ACHN (cell line): ENCODE data around the gene PEAR1.

Experiments used
- DNase-seq: peaks from one replicate; pipeline ENCODE4 v3.0.0-alpha.2; 2015
- in situ Hi-C: cut with HindIII; loops from 2 replicates; pipeline ENCODE4 v1.10.0; 2017; ENCODE audit warnings: low sequenced_read_pairs, low pct_ligation_motif_present, low pct_unique_long_range_greater_than_20kb

The PEAR1 gene, protein sequence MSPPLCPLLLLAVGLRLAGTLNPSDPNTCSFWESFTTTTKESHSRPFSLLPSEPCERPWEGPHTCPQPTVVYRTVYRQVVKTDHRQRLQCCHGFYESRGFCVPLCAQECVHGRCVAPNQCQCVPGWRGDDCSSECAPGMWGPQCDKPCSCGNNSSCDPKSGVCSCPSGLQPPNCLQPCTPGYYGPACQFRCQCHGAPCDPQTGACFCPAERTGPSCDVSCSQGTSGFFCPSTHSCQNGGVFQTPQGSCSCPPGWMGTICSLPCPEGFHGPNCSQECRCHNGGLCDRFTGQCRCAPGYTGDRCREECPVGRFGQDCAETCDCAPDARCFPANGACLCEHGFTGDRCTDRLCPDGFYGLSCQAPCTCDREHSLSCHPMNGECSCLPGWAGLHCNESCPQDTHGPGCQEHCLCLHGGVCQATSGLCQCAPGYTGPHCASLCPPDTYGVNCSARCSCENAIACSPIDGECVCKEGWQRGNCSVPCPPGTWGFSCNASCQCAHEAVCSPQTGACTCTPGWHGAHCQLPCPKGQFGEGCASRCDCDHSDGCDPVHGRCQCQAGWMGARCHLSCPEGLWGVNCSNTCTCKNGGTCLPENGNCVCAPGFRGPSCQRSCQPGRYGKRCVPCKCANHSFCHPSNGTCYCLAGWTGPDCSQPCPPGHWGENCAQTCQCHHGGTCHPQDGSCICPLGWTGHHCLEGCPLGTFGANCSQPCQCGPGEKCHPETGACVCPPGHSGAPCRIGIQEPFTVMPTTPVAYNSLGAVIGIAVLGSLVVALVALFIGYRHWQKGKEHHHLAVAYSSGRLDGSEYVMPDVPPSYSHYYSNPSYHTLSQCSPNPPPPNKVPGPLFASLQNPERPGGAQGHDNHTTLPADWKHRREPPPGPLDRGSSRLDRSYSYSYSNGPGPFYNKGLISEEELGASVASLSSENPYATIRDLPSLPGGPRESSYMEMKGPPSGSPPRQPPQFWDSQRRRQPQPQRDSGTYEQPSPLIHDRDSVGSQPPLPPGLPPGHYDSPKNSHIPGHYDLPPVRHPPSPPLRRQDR

GRCh38 chr1:156893048-156893953 is at the start of gene PEAR1:
PEAR1 (plus strand) TSS chr1:156893718; CDS start chr1:156903927, 10,209 bp downstream.
- DNase-seq, result no peak
- in situ Hi-C loops, result no loop called here

DNA sequence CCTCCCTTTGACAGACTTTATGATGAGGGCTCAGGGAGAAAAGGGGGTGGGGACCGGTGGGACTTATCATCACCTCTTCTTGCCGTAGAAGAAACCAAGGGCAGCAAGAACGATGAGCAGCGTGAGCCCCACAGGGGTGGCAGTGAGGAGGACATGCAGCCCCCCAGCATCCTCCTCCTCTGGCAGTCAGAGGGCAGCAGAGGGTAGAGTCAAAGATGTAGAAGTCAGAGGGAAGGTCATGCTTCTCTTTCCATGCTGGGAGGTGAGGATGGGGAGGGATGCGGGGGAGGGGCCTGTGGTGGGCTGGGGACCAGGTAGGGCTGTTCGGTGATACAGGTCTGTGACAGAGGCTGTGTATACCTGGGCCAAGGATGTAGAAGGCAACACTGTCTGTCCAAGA is 49.4 kb upstream of the PEAR1 start:
- DNase-seq, result no peak
- in situ Hi-C loops, result no loop called here

GRCh38 chr1:156844638-156845037 is 48.9 kb upstream of the PEAR1 start:
- DNase-seq, result no peak
- in situ Hi-C loops, result no loop called here

GRCh38 chr1:156845055-156845952 is 48.2 kb upstream of the PEAR1 start:
- in situ Hi-C loops, result no loop called here
- DNase-seq, result no peak

DNA sequence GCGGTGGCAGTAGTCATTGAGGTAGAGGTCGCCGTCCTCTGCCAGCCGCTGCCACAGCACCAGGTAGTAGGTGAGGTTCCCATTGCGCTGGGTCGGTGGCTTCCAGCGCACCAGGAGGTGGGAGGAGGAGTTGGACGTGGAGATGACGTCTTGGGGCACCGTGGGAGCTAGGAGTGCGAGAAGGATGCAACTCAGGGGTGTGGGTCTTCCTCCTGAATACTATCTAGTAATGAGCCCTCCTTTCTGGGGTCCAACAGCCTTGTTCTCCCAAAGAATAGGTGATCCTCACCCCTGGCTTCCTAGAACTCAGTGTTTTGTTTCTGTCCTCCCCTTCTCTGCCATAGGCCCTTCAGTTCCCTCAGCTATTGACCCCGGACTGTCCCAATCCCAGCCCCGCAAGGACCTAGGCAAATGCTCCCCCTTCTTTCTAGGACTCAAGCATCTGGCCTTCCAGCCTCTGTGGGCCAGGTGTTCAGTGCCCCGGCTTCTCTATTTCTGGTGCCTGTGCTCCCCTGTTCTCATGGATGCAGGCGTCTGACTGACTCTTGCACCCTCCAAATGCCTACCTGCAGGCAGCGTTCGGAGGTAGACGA is 47.5 kb upstream of the PEAR1 start:
- in situ Hi-C loops, result no loop called here
- no peak for DNase-seq

DNA sequence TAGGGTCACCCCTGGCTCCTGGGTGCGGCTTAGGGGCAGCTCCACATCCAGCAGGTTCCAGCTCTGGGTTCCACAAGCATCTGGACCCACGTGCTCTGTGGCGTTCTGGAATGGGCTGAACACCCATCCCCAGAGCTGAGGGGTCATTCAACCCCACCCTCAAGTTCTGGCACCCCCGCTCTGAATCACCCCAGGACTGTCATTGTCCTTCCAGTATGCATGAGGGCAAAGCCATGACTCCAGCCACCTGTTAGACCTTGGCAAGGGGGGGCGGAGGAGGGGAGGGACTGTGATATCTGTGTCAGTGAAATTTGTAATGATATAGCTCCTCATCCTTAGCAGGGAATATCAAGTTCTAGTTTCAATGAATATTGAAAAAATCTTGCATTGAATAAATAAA is 46.9 kb upstream of the PEAR1 start:
- no peak for DNase-seq
- in situ Hi-C loops, result no loop called here

- in situ Hi-C loops, result no loop called here
- DNase-seq, result no peak
Measured at GRCh38 chr1:156847591-156848460, 45.7 kb upstream of the PEAR1 start.

DNA sequence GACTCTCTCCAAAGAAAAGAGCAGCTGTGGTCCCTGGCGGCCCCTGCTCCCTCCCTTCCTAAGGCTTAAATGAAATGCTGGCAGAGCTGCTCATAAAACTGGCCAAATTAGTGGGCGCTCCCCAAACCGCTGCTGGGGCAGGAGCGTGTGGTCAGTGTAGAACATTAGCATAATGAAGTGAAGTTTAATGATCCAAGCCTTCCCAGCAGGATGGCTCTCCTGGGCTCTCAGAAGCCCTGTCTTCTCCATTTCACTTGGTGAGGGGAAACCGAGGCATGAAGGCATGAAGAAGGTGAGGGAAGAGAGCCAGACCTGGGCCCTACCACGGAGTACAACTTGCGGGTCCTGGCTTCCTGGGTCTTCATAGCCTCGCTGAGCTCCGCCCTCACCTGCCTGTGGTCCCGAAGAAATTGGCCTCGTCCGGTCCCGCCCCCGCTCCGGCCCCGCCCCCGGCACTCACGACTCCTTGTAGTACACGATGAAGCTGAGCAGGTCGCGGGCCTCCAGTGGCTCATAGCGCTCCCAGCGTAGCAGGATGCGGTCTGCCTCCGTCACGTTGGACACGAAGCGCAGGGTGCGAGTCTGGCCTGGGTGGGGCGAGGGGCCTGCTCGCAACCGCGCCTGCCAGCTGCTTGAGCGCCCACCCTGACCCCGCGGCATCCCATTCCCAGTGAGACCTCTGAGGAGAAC is 44.9 kb upstream of the PEAR1 start:
- no peak for DNase-seq
- in situ Hi-C loops, result no loop called here

DNA sequence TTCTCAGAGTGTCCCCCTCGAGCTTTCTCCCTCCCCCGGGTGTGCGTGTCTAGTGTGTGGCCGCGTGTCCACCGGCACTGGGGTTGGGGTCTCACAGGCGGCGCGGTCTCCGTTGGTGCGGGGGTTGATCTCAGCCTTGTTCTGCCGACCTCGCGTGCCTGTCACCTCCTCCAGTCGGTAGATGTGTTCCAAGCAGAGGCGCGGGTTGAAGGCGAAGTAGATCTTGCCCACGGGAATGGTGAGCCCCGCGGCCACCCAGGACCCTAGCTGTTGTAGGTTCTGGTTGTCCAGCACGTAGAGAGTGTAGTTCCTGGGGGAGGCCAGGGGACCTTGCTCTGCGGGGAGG is 44.4 kb upstream of the PEAR1 start:
- in situ Hi-C loops, result no loop called here
- no peak for DNase-seq

GRCh38 chr1:156851779-156852417 is 41.6 kb upstream of the PEAR1 start:
- no peak for DNase-seq
- in situ Hi-C loops, result no loop called here

DNA sequence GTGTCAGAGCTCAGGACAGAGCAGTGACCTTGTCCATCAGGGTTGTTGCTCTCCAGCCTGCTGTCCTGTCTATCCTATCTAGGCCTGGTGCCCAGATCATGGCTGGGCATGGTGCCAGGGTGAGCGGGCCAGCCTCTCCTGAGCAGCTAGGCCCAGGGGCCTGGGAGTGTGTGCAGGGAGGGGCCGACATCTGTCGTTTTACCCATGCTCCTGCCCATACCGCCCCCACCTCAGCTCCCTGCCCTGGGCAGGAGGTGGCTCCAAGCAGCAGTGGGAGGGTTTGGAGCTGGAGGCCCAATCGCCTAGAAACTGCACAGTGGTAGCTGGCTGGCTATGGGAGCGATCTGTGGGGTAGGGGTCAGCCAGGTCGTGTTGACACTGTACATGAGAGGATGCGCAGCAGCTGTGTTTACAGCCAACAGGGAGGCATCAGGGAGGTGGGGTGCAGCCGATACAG is 41.1 kb upstream of the PEAR1 start:
- in situ Hi-C loops, result no loop called here
- DNase-seq, result no peak

- in situ Hi-C loops, result no loop called here
- DNase-seq, result no peak
Measured at GRCh38 chr1:156853761-156854160, 39.8 kb upstream of the PEAR1 start.

DNA sequence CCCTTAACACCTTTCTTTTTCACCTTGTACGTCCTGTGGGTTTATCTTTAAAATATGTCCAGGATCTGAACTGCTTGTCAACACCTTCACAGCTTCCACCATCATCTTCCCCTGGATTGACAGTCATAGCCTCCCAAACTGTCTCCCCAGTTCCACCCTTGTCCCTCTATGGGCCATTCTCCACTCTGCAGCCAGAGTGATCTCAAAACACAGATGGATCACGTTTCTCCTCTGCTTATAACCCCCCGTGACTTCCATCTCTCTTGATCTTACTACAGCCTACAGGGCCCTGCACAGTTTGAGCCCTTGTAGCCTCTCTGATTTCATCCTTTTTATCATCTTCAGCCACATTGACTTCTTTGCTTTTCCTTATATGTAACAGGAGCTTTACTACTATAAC is 38.9 kb upstream of the PEAR1 start:
- DNase-seq, result no peak
- in situ Hi-C loops, result no loop called here

DNA sequence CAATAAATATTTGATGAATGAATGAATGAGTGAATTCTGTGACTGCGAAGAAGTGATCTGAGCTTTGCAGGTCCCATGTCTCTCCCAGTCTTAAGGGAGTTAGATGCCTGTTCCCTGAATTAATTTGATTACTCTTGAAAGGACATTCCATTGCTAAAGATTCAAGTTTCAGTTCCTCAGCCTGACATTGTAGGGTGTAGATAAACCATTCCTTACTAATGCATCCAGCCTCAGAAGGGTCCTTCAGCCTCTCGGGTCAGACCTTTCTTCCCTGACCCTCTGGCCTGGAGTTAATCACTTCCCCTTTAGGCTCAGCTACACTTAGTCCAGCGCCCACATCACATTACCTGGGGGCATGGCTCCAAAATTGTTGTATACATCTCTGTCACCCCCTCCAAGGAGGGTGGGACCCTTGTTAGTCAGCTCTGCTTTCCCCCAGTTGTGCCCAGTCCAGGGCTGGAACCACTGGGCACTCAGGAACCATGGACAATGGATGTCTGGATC is 37.2 kb upstream of the PEAR1 start:
- in situ Hi-C loops, result no loop called here
- no peak for DNase-seq

DNA sequence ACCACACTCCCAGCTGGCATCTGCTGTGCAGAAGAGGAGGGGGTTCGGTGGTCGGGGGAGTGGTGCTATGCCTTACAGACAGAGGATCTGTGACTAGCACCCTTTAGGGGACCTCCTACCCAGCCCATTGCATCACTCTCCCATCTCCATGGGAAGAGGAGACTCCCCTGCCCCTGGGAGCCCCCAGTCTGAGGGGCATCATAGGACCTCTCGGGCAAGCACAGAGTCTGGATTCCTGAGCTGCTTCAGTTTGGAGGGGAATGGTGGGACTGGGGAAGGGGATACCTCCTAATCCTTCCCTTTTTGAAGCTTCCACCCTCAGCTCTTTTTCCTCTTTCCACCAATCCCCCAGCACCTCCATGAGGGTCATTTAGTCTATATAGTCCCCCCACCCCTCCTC is 36.0 kb upstream of the PEAR1 start:
- no peak for DNase-seq
- in situ Hi-C loops, result no loop called here
